K562 (cell line): ENCODE data around the gene MRPL4. TPM values are rescaled to one million over a fixed set of nuclear protein-coding genes. Genes with fewer than 3 reads are reported as not detected.

ENCODE experiments used
- BACH1 ChIP-seq: fragments of 200-800 bp; sonication (Bioruptor generic); IDR thresholded peaks from 2 replicates; pipeline ENCODE4 v1.6.1; 2016; ENCODE audit warnings: missing genetic modification characterization, missing compliant biosample characterization
- HEY1 ChIP-seq: fragments of 250-450 bp; sonication (Bioruptor Pico); IDR thresholded peaks from 2 replicates; pipeline ENCODE4 v1.5.0; 2020; ENCODE audit warnings: mild to moderate bottlenecking, moderate library complexity, borderline replicate concordance
- HNRNPLL ChIP-seq: fragments of 200-400 bp; formaldehyde crosslinking; IDR thresholded peaks from 2 replicates; pipeline ENCODE4 v1.6.1; 2017; ENCODE audit warnings: low read length, low read depth, mild to moderate bottlenecking; ENCODE audit not compliant: poor library complexity, severe bottlenecking
- KAT8 ChIP-seq: fragments of 450-650 bp; IDR thresholded peaks from 2 replicates; pipeline ENCODE4 v1.6.1; 2016; ENCODE audit warnings: low read depth, mild to moderate bottlenecking
- NR3C1 ChIP-seq: sonication (generic); formaldehyde crosslinking; IDR thresholded peaks from 2 replicates; pipeline ENCODE4 v1.8.1; 2022; ENCODE audit warnings: missing genetic modification reagents
- NRF1 ChIP-seq, 2 experiments: fragments of 450-650 bp; IDR thresholded peaks in 1 of 2; conservative IDR thresholded peaks in 1 of 2; 2 replicates each; pipeline ENCODE4 v1.6.1; 2014; ENCODE audit warnings: mild to moderate bottlenecking in 2 of 2
- RBBP5 ChIP-seq: fragments of 200-600 bp; sonication (generic); IDR thresholded peaks from 2 replicates; pipeline ENCODE4 v1.6.1; 2012; ENCODE audit warnings: borderline replicate concordance, mild to moderate bottlenecking, low read length, control low read depth, inconsistent platforms; ENCODE audit not compliant: insufficient read depth, poor library complexity, severe bottlenecking
- RBFOX2 ChIP-seq: fragments of 200-400 bp; formaldehyde crosslinking; IDR thresholded peaks from 2 replicates; pipeline ENCODE4 v1.6.1; 2017; ENCODE audit warnings: low read depth, mild to moderate bottlenecking, low read length, moderate library complexity
- SRF ChIP-seq, 2 experiments: fragments of 250-450, 450-650 bp in 1 of 2; sonication (Bioruptor Pico) in 1 of 2; sonication (generic) in 1 of 2; formaldehyde crosslinking; IDR thresholded peaks; 2 replicates each; pipeline versions ENCODE4 v1.5.0 to v1.5.1; 2020 to 2022; ENCODE audit warnings: mild to moderate bottlenecking in 1 of 2, missing genetic modification reagents in 1 of 2
- TAL1 ChIP-seq: fragments of 450-650 bp; IDR thresholded peaks from 2 replicates; pipeline ENCODE4 v1.6.1; 2016; ENCODE audit warnings: mild to moderate bottlenecking
- TCF7L2 ChIP-seq: fragments of 150-350 bp; IDR thresholded peaks from 2 replicates; pipeline ENCODE4 v1.6.1; 2016; ENCODE audit warnings: low read depth, mild to moderate bottlenecking, low read length, moderate library complexity
- ZNF175 ChIP-seq: fragments of 200-800 bp; sonication (Bioruptor generic); IDR thresholded peaks from 2 replicates; pipeline ENCODE4 v1.6.1; 2016; ENCODE audit warnings: low read depth, mild to moderate bottlenecking, missing genetic modification characterization, missing compliant biosample characterization
- ZNF274 ChIP-seq: IDR thresholded peaks from 2 replicates; pipeline ENCODE4 v1.6.1; 2011; ENCODE audit warnings: low read depth, mild to moderate bottlenecking, low read length, moderate library complexity, borderline replicate concordance
- ZNF76 ChIP-seq: fragments of 250-450 bp; sonication (Bioruptor Pico); IDR thresholded peaks from 2 replicates; pipeline ENCODE4 v1.4.0; 2020; ENCODE audit warnings: mild to moderate bottlenecking, moderate library complexity, borderline replicate concordance
- polyA plus RNA-seq, 8 experiments: library from polyadenylated mRNA; depleted of rRNA in 4 of 8; stranded (reverse) in 5 of 8; unstranded in 3 of 8; fragments of >200 nt; fragmentation: Nextera tagmentation in 2 of 8; fragmentation: Illumina TruSeq in 1 of 8; extraction: Ambion mirVana in 2 of 8; extraction: Trizol in 1 of 8; gene quantifications; 2 replicates each; pipeline versions ENCODE4 v1.2.1 to v1.2.3, GENCODE V29; 2011 to 2014; ENCODE audit warnings: inconsistent platforms in 1 of 8, missing spikeins in 1 of 8
- total RNA-seq, 7 experiments: library from RNA; depleted of rRNA in 6 of 7; stranded (reverse); fragments of >200 nt in 6 of 7; fragmentation: Illumina TruSeq in 2 of 7; extraction: Trizol in 2 of 7; gene quantifications; 2 replicates each; pipeline versions ENCODE4 v1.2.1 to v1.2.3, GENCODE V29; 2011 to 2021; ENCODE audit warnings: low replicate concordance in 1 of 7
- TF ChIP-seq, protein P1 (sequence below): fragments of 250-450 bp; sonication (Bioruptor Pico); IDR thresholded peaks from 2 replicates; pipeline ENCODE4 v1.9.0; 2021; ENCODE audit warnings: mild to moderate bottlenecking, inconsistent platforms
- TF ChIP-seq, protein P2 (sequence below): IDR thresholded peaks from 2 replicates; pipeline ENCODE4 v1.6.1; 2011; ENCODE audit warnings: borderline replicate concordance, low read depth, mild to moderate bottlenecking, moderate library complexity, low read length; ENCODE audit not compliant: insufficient read depth, poor library complexity, severe bottlenecking

Gene MRPL4
- total and polyA plus RNA-seq, 9 of the 15 experiments (the other 6 are each of a cell fraction or from before 2014, with no cell fraction given), result 1.4 to 239 (median 64.9) TPM

DNA sequence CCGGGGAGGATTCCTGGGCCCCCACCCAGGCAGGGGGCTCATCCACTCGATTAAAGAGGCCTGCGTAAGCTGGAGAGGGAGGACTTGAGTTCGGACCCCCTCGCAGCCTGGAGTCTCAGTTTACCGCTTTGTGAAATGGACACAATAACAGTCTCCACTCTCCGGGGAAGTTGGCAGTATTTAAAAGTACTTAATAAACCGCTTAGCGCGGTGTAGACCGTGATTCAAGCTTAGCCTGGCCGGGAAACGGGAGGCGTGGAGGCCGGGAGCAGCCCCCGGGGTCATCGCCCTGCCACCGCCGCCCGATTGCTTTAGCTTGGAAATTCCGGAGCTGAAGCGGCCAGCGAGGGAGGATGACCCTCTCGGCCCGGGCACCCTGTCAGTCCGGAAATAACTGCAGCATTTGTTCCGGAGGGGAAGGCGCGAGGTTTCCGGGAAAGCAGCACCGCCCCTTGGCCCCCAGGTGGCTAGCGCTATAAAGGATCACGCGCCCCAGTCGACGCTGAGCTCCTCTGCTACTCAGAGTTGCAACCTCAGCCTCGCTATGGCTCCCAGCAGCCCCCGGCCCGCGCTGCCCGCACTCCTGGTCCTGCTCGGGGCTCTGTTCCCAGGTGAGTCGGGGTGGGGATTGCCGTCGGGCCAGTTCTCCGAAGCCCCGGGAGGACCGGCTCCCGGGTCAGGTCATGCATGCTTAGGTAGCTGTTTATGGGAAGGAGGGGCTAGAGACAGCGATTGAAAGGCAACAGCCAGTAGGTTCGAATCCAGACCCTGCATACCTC, 18.8 kb downstream of the MRPL4 start, which contains the start of gene ICAM1 (continued):
- TF ChIP-seq RBBP5 (no peak), NR3C1 (no peak), HEY1 (no peak), TCF7L2 (no peak), SRF (CRISPR knock-in tag; IDR thresholded peaks at IDR 0.05) (0 out of 4 replicates have a peak, but pooled peaks of 1 of the 2 experiments have one; percentile 31), ZNF175 (no peak), HNRNPLL (no peak), TAL1 (no peak), ZNF76 (CRISPR knock-in tag) (no peak), KAT8 (no peak), RBFOX2 (peak; percentile 90), ZNF274 (no peak), BACH1 (tag) (no peak), NRF1 (conservative IDR thresholded peaks at IDR 0.05 in 1 of 2, IDR thresholded peaks at IDR 0.05 in 1 of 2) (no peak)
- TF ChIP-seq, protein P1, sequence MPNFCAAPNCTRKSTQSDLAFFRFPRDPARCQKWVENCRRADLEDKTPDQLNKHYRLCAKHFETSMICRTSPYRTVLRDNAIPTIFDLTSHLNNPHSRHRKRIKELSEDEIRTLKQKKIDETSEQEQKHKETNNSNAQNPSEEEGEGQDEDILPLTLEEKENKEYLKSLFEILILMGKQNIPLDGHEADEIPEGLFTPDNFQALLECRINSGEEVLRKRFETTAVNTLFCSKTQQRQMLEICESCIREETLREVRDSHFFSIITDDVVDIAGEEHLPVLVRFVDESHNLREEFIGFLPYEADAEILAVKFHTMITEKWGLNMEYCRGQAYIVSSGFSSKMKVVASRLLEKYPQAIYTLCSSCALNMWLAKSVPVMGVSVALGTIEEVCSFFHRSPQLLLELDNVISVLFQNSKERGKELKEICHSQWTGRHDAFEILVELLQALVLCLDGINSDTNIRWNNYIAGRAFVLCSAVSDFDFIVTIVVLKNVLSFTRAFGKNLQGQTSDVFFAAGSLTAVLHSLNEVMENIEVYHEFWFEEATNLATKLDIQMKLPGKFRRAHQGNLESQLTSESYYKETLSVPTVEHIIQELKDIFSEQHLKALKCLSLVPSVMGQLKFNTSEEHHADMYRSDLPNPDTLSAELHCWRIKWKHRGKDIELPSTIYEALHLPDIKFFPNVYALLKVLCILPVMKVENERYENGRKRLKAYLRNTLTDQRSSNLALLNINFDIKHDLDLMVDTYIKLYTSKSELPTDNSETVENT (CRISPR knock-in tag), result no peak
- TF ChIP-seq, protein P2, sequence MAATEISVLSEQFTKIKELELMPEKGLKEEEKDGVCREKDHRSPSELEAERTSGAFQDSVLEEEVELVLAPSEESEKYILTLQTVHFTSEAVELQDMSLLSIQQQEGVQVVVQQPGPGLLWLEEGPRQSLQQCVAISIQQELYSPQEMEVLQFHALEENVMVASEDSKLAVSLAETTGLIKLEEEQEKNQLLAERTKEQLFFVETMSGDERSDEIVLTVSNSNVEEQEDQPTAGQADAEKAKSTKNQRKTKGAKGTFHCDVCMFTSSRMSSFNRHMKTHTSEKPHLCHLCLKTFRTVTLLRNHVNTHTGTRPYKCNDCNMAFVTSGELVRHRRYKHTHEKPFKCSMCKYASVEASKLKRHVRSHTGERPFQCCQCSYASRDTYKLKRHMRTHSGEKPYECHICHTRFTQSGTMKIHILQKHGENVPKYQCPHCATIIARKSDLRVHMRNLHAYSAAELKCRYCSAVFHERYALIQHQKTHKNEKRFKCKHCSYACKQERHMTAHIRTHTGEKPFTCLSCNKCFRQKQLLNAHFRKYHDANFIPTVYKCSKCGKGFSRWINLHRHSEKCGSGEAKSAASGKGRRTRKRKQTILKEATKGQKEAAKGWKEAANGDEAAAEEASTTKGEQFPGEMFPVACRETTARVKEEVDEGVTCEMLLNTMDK, result peak; percentile 37
